GM19468 (cell line): ENCODE measurements around the gene GGCX.
"Not testable (repeated sequence)": the region's sequence is repeated elsewhere in the genome, so short reads cannot be mapped to it uniquely, and the experiment has no call there.

Experiments
- ATAC-seq: cut with Tn5 transposase; IDR thresholded peaks from one replicate; pipeline ENCODE4 v1.9.1; 2021; ENCODE audit warnings: mild to moderate bottlenecking, moderate library complexity, moderate number of reproducible peaks; ENCODE audit not compliant: unreplicated experiment; ENCODE audit errors: extremely low read depth

GGCX gene

DNA sequence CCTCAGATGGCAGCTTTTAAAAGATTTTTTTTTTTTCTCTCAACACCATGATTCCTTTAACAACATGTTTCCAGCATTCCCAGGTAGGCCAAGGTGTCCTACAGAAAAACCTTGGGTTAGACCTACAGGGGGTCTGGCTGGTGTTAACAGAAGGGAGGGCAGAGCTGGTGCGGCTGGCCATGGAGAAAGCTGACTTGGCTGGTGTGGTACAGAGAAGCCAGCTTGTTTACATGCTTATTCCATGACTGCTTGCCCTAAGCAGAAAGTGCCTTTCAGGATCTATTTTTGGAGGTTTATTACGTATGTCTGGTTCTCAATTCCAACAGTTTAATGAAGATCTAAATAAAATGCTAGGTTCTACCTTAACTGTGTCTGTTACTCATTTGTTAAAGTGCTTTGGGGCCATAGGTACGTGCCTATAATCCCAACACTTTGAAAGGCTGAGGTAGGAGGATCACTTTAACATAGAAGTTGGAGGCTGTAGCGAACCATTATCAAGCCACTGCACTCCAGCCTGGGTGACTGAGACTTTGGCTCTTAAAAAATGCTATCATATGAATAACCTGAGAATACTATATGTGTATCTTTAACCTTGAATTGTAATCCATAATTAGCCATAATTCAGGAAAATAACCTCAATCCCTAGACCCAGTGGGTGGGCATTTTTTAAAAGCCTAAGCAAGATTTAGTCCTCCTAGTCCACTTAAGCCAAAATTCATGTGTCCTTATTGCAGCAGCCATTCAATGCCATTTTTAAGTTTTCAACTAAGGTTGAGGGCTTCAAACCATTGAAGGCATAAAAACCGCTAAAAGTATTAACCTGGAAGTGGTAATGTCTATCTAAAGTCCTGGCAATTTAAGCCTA is 16.1 kb downstream of the GGCX start:
- not testable (repeated sequence) for ATAC-seq

DNA sequence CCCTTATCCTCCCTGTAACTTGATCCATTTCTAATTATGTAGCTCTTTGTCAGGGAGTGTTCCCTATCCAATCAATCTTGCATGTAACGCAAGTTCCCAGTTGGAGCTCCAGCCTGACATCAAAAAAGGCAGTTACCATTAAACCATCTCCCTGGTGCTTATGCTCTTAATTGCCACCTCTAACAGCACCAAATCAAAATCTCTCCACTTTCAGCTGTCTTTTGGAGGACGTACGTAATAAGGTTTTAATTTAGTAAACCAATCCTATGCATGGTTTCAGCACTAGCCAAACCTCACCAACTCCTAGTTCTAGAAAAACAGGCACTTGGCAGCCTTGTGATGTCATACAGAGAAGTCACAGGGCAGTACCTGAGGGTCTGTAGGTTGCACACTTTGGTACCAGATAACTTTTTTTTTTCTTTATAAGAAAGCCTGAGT is 17.0 kb downstream of the GGCX start:
- ATAC-seq, result not testable (repeated sequence)

DNA sequence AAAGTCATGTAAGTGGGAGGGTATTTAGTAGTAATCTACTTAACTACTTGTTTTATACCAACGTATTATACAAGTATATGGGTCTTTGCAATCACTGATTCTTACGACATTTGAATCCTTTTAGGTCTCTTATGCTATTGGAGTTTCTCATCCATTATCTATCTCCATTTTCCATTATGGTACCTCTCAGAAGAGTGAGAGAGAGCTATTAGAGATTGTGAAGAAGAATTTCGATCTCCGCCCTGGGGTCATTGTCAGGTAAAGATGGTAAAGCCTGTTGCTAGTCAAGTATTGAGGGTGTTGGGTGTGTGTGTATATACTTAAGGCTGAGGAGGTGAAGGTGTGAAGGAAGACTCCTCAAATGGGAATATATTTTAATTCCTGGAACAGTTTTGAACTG is 18.5 kb downstream of the GGCX start:
- ATAC-seq, result no peak

DNA sequence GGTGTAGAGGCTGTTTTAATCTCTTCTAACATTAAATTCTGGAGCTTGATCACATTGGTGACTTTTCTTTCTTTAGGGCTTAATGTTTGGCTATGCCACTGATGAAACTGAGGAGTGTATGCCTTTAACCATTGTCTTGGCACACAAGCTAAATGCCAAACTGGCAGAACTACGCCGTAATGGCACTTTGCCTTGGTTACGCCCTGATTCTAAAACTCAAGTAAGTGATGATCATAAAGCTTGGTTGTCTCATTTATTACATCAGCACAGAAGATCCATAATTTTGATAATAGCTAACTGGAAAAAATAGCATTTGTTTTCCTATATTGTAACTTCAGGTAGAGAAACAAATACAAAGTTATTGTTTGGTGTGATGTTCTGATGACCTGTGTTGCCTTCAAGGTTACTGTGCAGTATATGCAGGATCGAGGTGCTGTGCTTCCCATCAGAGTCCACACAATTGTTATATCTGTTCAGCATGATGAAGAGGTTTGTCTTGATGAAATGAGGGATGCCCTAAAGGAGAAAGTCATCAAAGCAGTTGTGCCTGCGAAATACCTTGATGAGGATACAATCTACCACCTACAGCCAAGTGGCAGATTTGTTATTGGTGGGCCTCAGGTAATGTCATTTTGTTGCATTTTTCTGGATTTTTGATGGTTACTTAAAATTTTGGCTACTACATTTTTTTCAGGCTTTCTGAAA is 19.4 kb downstream of the GGCX start:
- ATAC-seq, result no peak

DNA sequence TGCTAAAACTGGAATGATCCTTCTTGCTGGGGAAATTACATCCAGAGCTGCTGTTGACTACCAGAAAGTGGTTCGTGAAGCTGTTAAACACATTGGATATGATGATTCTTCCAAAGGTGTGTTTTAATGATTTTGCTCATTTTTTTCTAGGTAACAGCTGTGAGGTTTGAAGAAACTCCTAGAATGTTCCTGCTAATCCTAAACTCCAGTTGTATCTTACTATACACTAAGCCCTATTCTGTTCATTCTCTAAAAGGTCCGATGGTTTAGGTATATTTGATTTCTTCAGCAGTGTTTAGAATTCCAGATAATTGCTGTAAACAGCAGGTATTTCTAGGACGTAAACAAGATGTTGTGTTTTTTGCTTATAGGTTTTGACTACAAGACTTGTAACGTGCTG is 20.0 kb downstream of the GGCX start:
- no peak for ATAC-seq

DNA sequence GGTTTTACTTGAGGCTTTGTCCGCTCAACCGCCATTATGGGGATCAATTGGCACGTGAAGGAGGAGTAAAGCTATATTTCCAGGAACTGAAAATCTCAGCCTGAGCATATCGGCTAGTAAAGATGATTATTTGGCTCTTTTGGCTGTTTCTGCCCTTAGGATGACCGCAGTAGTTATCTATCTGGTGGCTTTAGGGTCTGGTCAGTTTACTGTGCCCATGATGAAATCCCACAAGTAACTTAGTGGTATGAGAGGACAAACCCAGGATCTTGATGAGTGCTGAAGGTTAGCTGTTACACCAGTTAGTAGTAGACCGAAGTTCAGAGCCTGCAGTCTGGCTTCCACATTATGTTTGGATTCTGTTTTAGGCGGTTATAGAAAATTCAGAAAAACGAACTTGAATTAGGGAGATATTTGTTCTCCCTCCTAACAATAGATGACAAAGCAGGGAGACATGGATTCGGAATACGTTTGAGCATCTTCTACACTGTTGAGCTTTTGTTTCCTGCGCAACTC is 21.1 kb downstream of the GGCX start:
- ATAC-seq, result no peak

DNA sequence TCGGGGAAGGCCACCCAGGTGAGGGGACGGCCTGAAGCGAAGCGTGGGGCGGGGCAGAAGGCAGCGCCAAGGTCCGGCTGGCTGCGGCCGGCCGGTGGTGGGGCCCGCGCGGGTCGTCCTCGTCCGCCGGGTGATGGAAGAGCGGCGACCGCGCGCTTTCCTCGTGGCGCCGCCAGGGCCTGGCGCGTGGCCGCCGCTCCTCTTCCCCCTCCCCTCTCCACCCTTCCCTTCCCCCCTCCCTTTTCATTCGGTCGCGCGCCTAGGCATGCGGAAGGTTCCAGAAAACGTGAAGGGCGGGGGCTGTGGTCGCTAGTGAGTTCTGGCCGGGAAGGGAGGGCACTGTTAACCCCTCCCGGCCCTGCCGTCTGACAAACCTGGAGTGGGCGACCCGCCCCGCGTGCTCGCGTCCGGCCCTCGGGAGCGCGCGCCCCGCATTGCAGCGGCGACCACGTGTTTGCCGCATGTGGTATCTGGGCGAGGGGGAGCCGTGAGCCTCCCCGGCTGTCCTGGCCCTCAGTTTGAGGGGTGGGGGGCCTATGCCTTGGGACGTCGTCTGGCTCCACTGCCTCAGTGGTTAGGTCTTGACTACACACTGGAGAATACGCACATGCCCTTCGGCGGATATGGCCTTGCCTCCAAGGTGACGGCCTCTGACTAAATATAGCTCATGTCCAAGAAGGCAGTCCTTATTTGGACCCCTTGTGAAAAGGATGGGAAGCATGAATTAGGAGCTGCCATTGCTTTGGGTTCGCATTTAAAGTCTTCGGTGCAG is 21.7 kb downstream of the GGCX start:
- ATAC-seq, result peak; percentile 2

DNA sequence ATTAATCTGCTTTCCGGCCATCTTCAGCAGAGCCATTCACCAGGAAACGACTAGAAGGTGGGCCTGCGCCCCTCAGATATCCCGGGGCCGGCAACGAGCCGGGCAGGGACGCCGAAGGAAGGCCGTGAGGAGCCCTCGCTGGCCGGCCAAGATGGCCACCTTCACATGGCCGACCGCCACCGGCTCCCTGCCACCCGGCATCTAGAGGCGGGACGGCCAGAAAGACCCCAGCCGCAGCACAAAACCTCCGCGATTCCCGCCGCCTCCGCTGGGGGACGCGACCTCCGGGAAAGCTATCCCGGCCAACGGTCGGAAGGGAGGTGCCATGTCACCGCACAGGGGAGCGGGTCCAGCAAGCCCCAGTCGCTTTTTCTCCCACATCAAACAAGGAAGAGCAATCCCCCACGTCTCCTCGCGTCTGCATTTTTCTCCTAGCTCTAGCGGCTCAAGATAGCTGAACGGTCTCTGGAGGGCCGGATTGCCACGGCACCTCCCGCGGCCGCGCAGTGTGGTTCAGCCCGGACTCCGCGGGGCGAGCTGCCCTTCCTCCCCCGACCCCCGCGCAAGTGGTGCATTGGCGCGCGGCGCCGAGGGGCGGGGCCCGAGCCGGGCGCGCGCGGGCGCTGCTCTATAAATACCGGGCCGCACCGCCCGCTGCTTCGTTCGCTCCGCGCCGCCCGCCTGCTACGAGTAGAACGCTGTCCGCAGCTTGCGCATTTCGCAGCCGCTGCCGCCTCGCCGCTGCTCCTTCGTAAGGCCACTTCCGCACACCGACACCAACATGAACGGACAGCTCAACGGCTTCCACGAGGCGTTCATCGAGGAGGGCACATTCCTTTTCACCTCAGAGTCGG is 22.6 kb downstream of the GGCX start, which contains the start of gene MAT2A:
MAT2A (plus strand) TSS at position 662 of the 854 bp plus-strand sequence; CDS start at position 782, 120 bp downstream.
- peak; percentile 58 for ATAC-seq

DNA sequence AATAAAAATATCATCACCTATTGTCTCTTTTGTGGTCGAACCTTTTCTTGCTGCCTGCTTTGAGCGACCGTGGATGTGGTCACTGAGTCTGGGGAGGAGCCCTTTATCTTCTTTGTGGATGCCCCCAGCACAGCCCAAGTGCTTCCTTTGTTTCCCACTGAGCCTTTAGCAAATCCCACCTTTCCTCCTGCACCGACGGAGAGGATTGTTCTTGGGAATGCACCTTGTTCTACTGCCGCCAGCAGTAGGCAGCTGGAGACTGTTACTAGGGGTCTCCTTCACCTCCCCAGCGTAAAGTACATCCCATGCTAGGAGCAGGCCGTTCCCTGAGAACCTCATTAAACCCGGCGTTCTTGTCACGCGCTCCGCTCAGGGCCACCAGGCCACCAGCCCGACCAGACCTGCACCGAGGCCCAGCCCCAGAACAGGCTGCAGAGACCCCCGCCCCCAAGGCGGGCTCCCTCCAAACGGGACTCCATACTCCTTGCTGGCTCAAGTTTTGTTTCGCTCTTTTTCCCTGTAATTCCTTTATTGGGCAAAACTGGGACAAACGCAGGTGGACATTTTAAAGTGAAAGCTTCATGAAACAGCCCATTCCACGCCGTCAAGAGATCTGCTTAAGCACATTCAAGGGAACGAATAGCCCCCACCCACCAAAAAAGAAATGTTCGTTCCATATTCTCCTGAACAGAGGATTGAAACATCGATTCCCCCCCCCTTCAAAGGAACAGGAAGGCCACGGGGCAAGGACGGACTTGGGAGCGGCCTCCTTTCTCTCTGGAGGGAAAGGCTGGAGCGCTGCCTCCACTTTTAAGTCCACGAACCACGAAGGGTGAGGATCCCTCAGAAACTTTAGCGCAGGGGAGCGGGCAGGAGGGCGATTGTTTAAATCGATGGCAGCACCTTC is 23.4 kb downstream of the GGCX start:
- no peak for ATAC-seq

DNA sequence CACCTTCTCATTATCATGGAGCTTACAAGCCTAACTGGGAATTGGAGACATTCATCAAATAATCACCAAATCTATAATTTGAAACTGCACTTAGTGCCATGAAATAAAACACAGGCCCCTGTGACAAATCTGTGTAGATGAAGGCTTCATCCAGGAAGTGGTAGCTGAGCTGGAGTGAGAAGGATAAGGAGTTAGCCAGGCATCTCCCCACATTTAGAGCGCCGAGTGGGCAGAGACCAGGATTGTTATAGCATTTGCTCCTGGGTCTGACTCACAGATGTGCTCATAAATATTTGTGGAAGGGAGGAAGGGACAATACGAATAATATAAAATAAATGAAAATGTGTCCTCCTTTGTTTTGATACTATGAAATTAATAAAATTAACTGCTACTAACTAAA is 24.8 kb downstream of the GGCX start:
- ATAC-seq, result no peak

DNA sequence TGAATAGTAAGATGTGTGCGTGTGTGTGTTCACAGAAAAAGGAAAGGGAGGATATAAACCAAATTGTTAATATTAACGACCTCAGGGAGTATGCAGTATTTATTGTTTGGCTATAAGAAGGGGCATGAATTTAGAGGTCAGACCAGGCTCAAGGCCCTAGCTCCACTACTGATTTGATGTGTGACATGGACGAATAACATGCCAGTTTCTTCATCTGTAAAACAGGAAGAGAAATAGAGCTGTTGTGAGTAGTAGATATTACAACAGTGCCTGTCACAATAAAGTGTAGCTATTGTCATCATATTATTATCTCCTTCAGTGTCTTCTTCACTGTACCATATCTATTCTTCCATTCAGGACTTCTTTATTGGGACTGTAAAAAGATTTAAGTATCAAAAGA is 26.4 kb downstream of the GGCX start:
- no peak for ATAC-seq

DNA sequence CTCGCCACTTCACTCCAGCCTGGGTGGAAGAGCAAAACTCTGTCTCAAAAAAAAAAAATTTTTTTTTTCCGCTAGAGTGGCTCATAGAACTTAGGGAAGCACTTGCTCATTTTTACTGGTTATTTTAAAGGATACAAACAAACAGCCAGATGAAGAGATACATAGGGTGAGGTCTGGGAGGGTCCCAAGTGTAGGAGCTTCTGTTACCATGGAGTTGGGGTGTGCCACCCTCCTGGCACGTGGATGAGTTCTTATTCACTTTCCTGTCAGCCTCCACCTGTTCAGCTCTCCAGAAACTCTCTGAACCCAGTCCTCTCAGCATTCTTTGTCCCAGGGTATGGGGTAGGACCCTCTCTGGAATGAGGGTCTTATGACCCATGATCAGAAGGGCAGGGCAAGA is 27.2 kb downstream of the GGCX start:
- no peak for ATAC-seq

DNA sequence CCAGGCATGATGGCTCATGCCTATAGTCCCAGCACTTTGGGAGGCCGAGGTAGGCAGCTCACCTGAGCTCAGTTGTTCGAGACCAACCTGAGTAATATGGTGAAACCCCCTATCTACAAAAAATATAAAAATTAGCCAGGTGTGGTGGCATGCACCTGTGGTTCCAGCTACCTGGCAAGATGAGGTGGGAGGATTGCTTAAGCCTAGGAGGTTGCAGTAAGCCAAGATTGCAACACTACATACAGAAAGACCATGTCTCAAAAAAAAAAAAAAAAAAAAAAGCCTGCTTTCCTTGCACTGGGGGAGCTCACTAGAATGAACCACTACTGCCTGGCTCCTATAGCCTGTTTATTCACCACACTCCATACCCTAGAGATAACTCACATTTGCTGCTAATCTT is 29.7 kb downstream of the GGCX start:
- ATAC-seq, result no peak

DNA sequence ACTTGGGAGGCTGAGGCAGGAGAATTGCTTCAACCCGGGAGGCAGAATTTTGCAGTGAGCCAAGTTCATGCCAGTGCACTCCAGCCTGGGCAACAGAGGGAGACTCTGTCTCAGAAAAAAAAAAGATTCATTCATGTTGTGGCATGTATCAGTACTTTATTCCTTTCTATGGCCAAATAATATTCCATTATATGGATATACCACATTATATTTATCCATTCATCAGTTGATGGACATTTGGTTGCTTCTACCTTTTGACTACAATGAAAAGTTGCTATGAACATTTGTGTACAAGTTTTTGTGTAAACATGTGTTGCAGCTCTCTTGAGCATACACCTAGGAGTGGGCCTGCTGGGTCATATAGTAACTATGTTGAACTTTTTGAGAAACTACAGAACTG is 31.5 kb downstream of the GGCX start:
- ATAC-seq, result no peak

DNA sequence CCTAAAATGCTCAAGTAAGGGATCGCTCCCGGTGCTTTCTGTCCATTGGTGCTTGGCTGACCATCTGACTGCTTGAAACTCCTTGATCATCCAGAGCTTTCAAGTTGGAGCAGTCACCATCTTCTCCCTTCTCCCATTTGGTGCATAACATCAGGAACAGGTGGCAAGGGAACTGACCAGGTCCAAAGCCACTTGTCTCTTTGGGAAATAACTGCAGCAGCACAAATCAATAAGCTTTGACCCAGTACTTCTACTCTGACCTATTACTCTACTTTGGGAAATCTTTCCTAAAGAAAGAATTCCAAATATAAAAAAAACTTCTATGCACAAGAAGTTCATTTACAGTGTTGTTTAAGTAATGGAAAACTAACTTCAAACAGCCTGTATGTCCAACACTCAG is 32.9 kb downstream of the GGCX start:
- ATAC-seq, result no peak

DNA sequence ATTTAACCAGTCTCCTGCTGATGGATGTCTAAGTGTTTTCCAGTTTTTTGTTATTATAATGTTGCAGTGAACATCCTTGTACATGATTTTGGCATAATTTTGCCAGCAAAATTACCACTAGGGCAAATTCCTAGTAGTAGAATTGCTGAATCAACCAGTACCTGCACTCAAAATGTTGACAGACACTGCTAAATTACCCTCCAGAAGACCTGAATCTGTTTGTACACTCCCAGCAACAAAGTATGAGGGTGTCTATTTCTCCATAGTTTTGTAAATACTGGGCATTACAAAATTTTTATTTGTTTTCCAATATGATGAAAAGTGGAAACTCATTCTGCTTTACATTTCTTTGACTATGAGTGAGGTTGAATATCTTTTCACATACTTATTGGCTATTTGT is 33.5 kb downstream of the GGCX start:
- no peak for ATAC-seq

DNA sequence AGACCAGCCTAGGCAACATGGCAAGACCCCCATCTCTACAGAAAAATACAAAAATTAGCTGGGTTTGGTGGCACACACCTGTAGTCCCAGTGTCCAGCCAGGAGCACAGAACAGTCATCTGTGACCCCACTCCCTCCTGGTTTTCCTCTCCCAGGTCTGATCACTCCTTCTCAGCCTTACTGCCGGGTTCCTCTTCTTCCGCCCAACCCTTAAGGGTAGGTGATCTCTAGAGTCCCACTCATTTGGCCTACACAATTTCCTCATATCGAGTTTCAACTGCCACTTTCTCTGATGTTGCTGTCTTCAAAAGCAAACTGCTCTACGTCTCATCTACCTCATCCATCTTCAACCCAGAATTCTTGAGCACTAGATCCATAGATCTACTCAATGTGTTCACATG is 35.7 kb downstream of the GGCX start:
- ATAC-seq, result no peak

DNA sequence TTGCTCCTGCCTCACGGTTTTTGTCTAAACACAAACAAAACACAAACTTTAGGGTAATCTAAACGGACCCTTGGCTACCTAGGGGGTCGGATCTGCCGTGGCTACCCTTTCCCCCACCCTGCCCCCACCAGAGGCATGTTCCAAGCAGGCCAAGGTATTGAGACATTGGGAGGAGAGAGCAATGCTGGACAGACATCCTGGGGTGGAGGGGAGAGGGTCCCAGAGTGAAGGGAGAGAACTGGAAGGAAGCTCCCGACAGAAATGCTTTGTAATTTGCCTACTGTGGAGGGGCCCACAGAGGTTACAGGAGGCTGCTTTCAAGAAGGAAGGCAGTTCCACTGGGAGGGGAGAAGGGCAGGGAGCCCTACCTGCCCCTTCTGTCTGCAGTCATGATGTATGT is 36.3 kb downstream of the GGCX start:
- ATAC-seq, result no peak
